HFF-Myc (cell line): Measurements from ENCODE around the gene SLC24A4.

Experiments
- DNase-seq: peaks from one replicate; pipeline ENCODE4 v3.0.0-alpha.2; 2011; ENCODE audit warnings: low read depth; ENCODE audit errors: extremely low read depth
- H3K4me3 ChIP-seq: replicated peaks from 2 replicates; pipeline ENCODE4 v1.5.1; 2011; ENCODE audit warnings: low read depth, mild to moderate bottlenecking, control low read depth, low read length
- CTCF ChIP-seq: IDR thresholded peaks from 2 replicates; pipeline ENCODE4 v1.5.1; 2012; ENCODE audit warnings: mild to moderate bottlenecking, low read depth, low read length, control low read depth; ENCODE audit errors: missing control alignments

The SLC24A4 gene

GRCh38 chr14:92436115-92436776, 113.3 kb downstream of the SLC24A4 start:
- no peak for DNase-seq
- TF ChIP-seq CTCF, result no peak

GRCh38 chr14:92437309-92437708, 114.3 kb downstream of the SLC24A4 start:
- no peak for TF ChIP-seq CTCF
- H3K4me3 ChIP-seq, result no peak overlapping the region
- DNase-seq, result no peak

More at GRCh38 chr14:92436115-92436776, 113.3 kb downstream of the SLC24A4 start:
- H3K4me3 ChIP-seq, result no peak overlapping the region

GRCh38 chr14:92437729-92438285, 114.8 kb downstream of the SLC24A4 start:
- DNase-seq, result no peak
- no peak overlapping the region for H3K4me3 ChIP-seq
- TF ChIP-seq CTCF, result no peak

- TF ChIP-seq CTCF, result no peak
- DNase-seq, result no peak
Observed at GRCh38 chr14:92439537-92440344, 116.8 kb downstream of the SLC24A4 start.

GRCh38 chr14:92440345-92441003, 117.5 kb downstream of the SLC24A4 start:
- TF ChIP-seq CTCF, result no peak
- no peak for DNase-seq
- no peak overlapping the region for H3K4me3 ChIP-seq

More at GRCh38 chr14:92439537-92440344, 116.8 kb downstream of the SLC24A4 start:
- no peak overlapping the region for H3K4me3 ChIP-seq

GRCh38 chr14:92441751-92442504, 119.0 kb downstream of the SLC24A4 start:
- H3K4me3 ChIP-seq, result no peak overlapping the region
- no peak for DNase-seq
- no peak for TF ChIP-seq CTCF
